Measurements from ENCODE around the gene GRIP2.

Gene GRIP2

GRCh38 chr3:14503706-14504065 is 36.5 kb downstream of the GRIP2 start:
- DNase-seq (ENCODE audit: low read depth), result no peak
- no peak overlapping the region for H3K4me3 ChIP-seq (ENCODE audit: control insufficient read depth, low read depth, low read length)
- no peak for TF ChIP-seq CTCF (IDR thresholded peaks at IDR 0.05; ENCODE audit: control insufficient read depth, insufficient read depth, low read depth, low read length, missing control alignments)

GRCh38 chr3:14503033-14503705 is 37.0 kb downstream of the GRIP2 start:
- H3K4me3 ChIP-seq (ENCODE audit: control insufficient read depth, low read depth, low read length), result no peak overlapping the region
- no peak for TF ChIP-seq CTCF (IDR thresholded peaks at IDR 0.05; ENCODE audit: control insufficient read depth, insufficient read depth, low read depth, low read length, missing control alignments)
- no peak for DNase-seq (ENCODE audit: low read depth)

- no peak for TF ChIP-seq CTCF (IDR thresholded peaks at IDR 0.05; ENCODE audit: control insufficient read depth, insufficient read depth, low read depth, low read length, missing control alignments)
- DNase-seq (ENCODE audit: low read depth), result no peak
- H3K4me3 ChIP-seq (ENCODE audit: control insufficient read depth, low read depth, low read length), result no peak overlapping the region
These were observed 37.7 kb downstream of the GRIP2 start for GRCh38 chr3:14502472-14502871.

GRCh38 chr3:14497321-14497720 is 42.8 kb downstream of the GRIP2 start:
- TF ChIP-seq CTCF (IDR thresholded peaks at IDR 0.05; ENCODE audit: control insufficient read depth, insufficient read depth, low read depth, low read length, missing control alignments), result no peak
- DNase-seq (ENCODE audit: low read depth), result no peak
- no peak overlapping the region for H3K4me3 ChIP-seq (ENCODE audit: control insufficient read depth, low read depth, low read length)

- no peak for DNase-seq (ENCODE audit: low read depth)
- no peak for TF ChIP-seq CTCF (IDR thresholded peaks at IDR 0.05; ENCODE audit: control insufficient read depth, insufficient read depth, low read depth, low read length, missing control alignments)
- H3K4me3 ChIP-seq (ENCODE audit: control insufficient read depth, low read depth, low read length), result no peak overlapping the region
These were observed 43.8 kb downstream of the GRIP2 start for GRCh38 chr3:14496351-14496750.

GRCh38 chr3:14494973-14495300 is 45.2 kb downstream of the GRIP2 start:
- no peak overlapping the region for H3K4me3 ChIP-seq (ENCODE audit: control insufficient read depth, low read depth, low read length)
- no peak for DNase-seq (ENCODE audit: low read depth)
- no peak for TF ChIP-seq CTCF (IDR thresholded peaks at IDR 0.05; ENCODE audit: control insufficient read depth, insufficient read depth, low read depth, low read length, missing control alignments)

Measured in AG09309 (cell line).